H9 (cell line): ENCODE measurements around the gene CBX8. TPM values are rescaled to one million over a fixed set of nuclear protein-coding genes. Genes with fewer than 3 reads are reported as not detected.

Experiments used
- DNase-seq: peaks from one replicate; pipeline ENCODE4 v3.0.0-alpha.2; 2017
- H2AFZ ChIP-seq: one replicate; pipeline ENCODE4 v1.6.1; 2013; ENCODE audit warnings: mild to moderate bottlenecking, low read length, control low read depth, moderate library complexity
- H2AK5ac ChIP-seq: 2 replicates; pipeline ENCODE4 v1.6.1; 2013; ENCODE audit warnings: low read length, control low read depth, mixed read lengths; ENCODE audit not compliant: insufficient read length
- H2BK120ac ChIP-seq: one replicate; pipeline ENCODE4 v1.6.1; 2013; ENCODE audit warnings: low read depth, mild to moderate bottlenecking, low read length, control low read depth, inconsistent platforms; ENCODE audit not compliant: poor library complexity, severe bottlenecking
- H2BK12ac ChIP-seq: 2 replicates; pipeline ENCODE4 v1.6.1; 2013; ENCODE audit warnings: low read length, control low read depth, mixed read lengths, low read depth; ENCODE audit not compliant: insufficient read length
- H2BK15ac ChIP-seq: 2 replicates; pipeline ENCODE4 v1.6.1; 2013; ENCODE audit warnings: low read depth, low read length, control low read depth
- H2BK20ac ChIP-seq: one replicate; pipeline ENCODE4 v1.6.1; 2013; ENCODE audit warnings: low read depth, mild to moderate bottlenecking, low read length, control low read depth, inconsistent platforms; ENCODE audit not compliant: poor library complexity, severe bottlenecking
- H2BK5ac ChIP-seq: 2 replicates; pipeline ENCODE4 v1.6.1; 2013; ENCODE audit warnings: low read length, control low read depth, mixed read lengths; ENCODE audit not compliant: insufficient read length
- H3K14ac ChIP-seq: 2 replicates; pipeline ENCODE4 v1.6.1; 2013; ENCODE audit warnings: low read length, control low read depth; ENCODE audit not compliant: insufficient read depth
- H3K18ac ChIP-seq: 2 replicates; pipeline ENCODE4 v1.6.1; 2013; ENCODE audit warnings: low read depth, mild to moderate bottlenecking, mixed read lengths, low read length, control low read depth; ENCODE audit not compliant: insufficient read length
- H3K23ac ChIP-seq: 2 replicates; pipeline ENCODE4 v1.6.1; 2013; ENCODE audit warnings: low read length, control low read depth, mixed read lengths, low read depth; ENCODE audit not compliant: insufficient read length
- H3K23me2 ChIP-seq: 2 replicates; pipeline ENCODE4 v1.6.1; 2013; ENCODE audit warnings: low read depth, mild to moderate bottlenecking, mixed read lengths, low read length, control low read depth; ENCODE audit not compliant: insufficient read length, poor library complexity, severe bottlenecking
- H3K27ac ChIP-seq: 2 replicates; pipeline ENCODE4 v1.5.1; 2013; ENCODE audit warnings: low read length, control low read depth, mixed read lengths, low read depth; ENCODE audit not compliant: insufficient read length
- H3K27me3 ChIP-seq: 2 replicates; pipeline ENCODE4 v1.6.1; 2013; ENCODE audit warnings: low read length, control low read depth, inconsistent platforms; ENCODE audit not compliant: insufficient read depth
- H3K4ac ChIP-seq: 2 replicates; pipeline ENCODE4 v1.6.1; 2013; ENCODE audit warnings: low read depth, mild to moderate bottlenecking, control low read depth, inconsistent platforms, low read length, moderate library complexity
- H3K4me1 ChIP-seq: 2 replicates; pipeline ENCODE4 v1.6.1; 2013; ENCODE audit warnings: low read length, control low read depth, inconsistent platforms; ENCODE audit not compliant: insufficient read depth
- H3K4me2 ChIP-seq: 2 replicates; pipeline ENCODE4 v1.6.1; 2013; ENCODE audit warnings: low read length, control low read depth, mixed read lengths; ENCODE audit not compliant: insufficient read length, insufficient read depth
- H3K56ac ChIP-seq: 2 replicates; pipeline ENCODE4 v1.6.1; 2013; ENCODE audit warnings: low read depth, mild to moderate bottlenecking, mixed read lengths, low read length, control low read depth; ENCODE audit not compliant: insufficient read length
- H3K79me1 ChIP-seq: 2 replicates; pipeline ENCODE4 v1.6.1; 2013; ENCODE audit warnings: low read depth, mild to moderate bottlenecking, moderate library complexity, low read length, control low read depth, inconsistent platforms; ENCODE audit not compliant: insufficient read depth, poor library complexity, severe bottlenecking
- H3K79me2 ChIP-seq: 2 replicates; pipeline ENCODE4 v1.6.1; 2013; ENCODE audit warnings: low read length, control low read depth, inconsistent platforms; ENCODE audit not compliant: insufficient read depth
- H3K9ac ChIP-seq: 2 replicates; pipeline ENCODE4 v1.6.1; 2013; ENCODE audit warnings: low read length, control low read depth, mixed read lengths; ENCODE audit not compliant: insufficient read length; ENCODE audit errors: extremely low read depth
- H3K9me3 ChIP-seq: one replicate; pipeline ENCODE4 v1.6.1; 2013; ENCODE audit warnings: low read depth, low read length, inconsistent platforms; ENCODE audit not compliant: control insufficient read depth
- H3T11ph ChIP-seq: one replicate; pipeline ENCODE4 v1.6.1; 2013; ENCODE audit warnings: mild to moderate bottlenecking, low read length, control low read depth, inconsistent platforms
- H4K20me1 ChIP-seq: one replicate; pipeline ENCODE4 v1.6.1; 2013; ENCODE audit not compliant: control insufficient read depth, insufficient read length, insufficient read depth
- H4K5ac ChIP-seq: 2 replicates; pipeline ENCODE4 v1.6.1; 2013; ENCODE audit warnings: low read depth, mild to moderate bottlenecking, mixed read lengths, low read length, control low read depth; ENCODE audit not compliant: insufficient read length
- H4K8ac ChIP-seq: replicated peaks from 2 replicates; pipeline ENCODE4 v1.6.1; 2013; ENCODE audit warnings: low read length, control low read depth, mixed read lengths, low read depth; ENCODE audit not compliant: insufficient read length
- H4K91ac ChIP-seq: 2 replicates; pipeline ENCODE4 v1.6.1; 2013; ENCODE audit warnings: low read depth, mild to moderate bottlenecking, moderate library complexity, mixed read lengths, low read length, control low read depth; ENCODE audit not compliant: insufficient read length
- H3K27ac Mint-ChIP-seq, 3 experiments: 2 replicates in 2 of 3; 3 replicates in 1 of 3; pipeline ENCODE4 v1.8.0; 2020 to 2021; ENCODE audit warnings: mixed read lengths in 3 of 3, mild to moderate bottlenecking in 1 of 3, moderate library complexity in 1 of 3
- H3K27me3 Mint-ChIP-seq: 2 replicates; pipeline ENCODE4 v1.8.0; 2021; ENCODE audit warnings: low read depth, mild to moderate bottlenecking, moderate library complexity, mixed read lengths
- H3K36me3 Mint-ChIP-seq, 3 experiments: 2 replicates in 2 of 3; 3 replicates in 1 of 3; pipeline ENCODE4 v1.8.0; 2020 to 2021; ENCODE audit warnings: low read depth in 3 of 3, mixed read lengths in 3 of 3; ENCODE audit not compliant: insufficient read depth in 1 of 3
- H3K4me1 Mint-ChIP-seq, 2 experiments: 2 replicates each; pipeline ENCODE4 v1.8.0; 2020; ENCODE audit warnings: mixed read lengths in 2 of 2
- H3K4me3 Mint-ChIP-seq, 2 experiments: 2 replicates in 1 of 2; 3 replicates in 1 of 2; pipeline ENCODE4 v1.8.0; 2020 to 2021; ENCODE audit warnings: mild to moderate bottlenecking in 2 of 2, mixed read lengths in 2 of 2, moderate library complexity in 1 of 2
- H3K9me3 Mint-ChIP-seq, 2 experiments: 2 replicates in 1 of 2; 3 replicates in 1 of 2; pipeline ENCODE4 v1.8.0; 2020; ENCODE audit warnings: mild to moderate bottlenecking in 2 of 2, mixed read lengths in 2 of 2, moderate library complexity in 1 of 2
- CTCF ChIP-seq: fragments of 200-600 bp; sonication (generic); conservative IDR thresholded peaks from 3 replicates; pipeline ENCODE4 v1.8.0; 2021; ENCODE audit warnings: antibody characterized with exemption, mild to moderate bottlenecking
- WGBS: extraction: QIAGEN DNeasy Blood & Tissue Kit; methylation state at CpG from one replicate; pipeline ENCODE4 v1.1.7; 2013; ENCODE audit warnings: missing lambda C conversion rate, low lambda C conversion rate, mixed read lengths; ENCODE audit not compliant: insufficient read length; ENCODE audit errors: extremely low coverage; 5-methylcytosine and 5-hydroxymethylcytosine counted together
- total RNA-seq: library from RNA; stranded (reverse); gene quantifications from 2 replicates; pipeline ENCODE4 v1.2.1, GENCODE V29; 2021

Gene CBX8
- total RNA-seq, 1 experiment from 2014 or later: 1.2 TPM

GRCh38 chr17:79788455-79788854 is 8.4 kb downstream of the CBX8 start:
- Histone ChIP-seq H3K4me2 (peak overlapping the region; percentile 54), H4K5ac (no peak overlapping the region), H3K27ac (no peak overlapping the region), H2BK5ac (no peak overlapping the region), H3K14ac (no peak overlapping the region), H4K91ac (no peak overlapping the region), H2AK5ac (no peak overlapping the region), H4K8ac (no peak overlapping the region), H3K4ac (no peak overlapping the region), H3K4me1 (peaks cover 8% of the 10 kb centered on the region), H3K9me3 (no peaks in the 10 kb centered on the region), H2BK15ac (no peak overlapping the region), H4K20me1 (peaks cover 9% of the 10 kb centered on the region), H3K79me1 (no peaks in the 10 kb centered on the region), H2BK20ac (no peak overlapping the region), H3K27me3 (peaks cover 48% of the 10 kb centered on the region), H2BK12ac (no peak overlapping the region), H3T11ph (no peak overlapping the region), H3K18ac (no peak overlapping the region), H3K79me2 (no peaks in the 10 kb centered on the region), H2AFZ (no peak overlapping the region), H3K23ac (no peak overlapping the region), H3K9ac (no peak overlapping the region), H3K23me2 (peaks cover 5% of the 10 kb centered on the region), H3K56ac (no peak overlapping the region), H2BK120ac (no peak overlapping the region)
- no peak for TF ChIP-seq CTCF
- H3K4me1 Mint-ChIP-seq: peaks cover 34 to 50% of the 10 kb centered on the region in 2 experiments
- H3K27me3 Mint-ChIP-seq: peaks cover 78% of the 10 kb centered on the region
- peaks cover 0 to under 1% of the 10 kb centered on the region in 2 experiments; a peak in 1 of 5 replicates for H3K9me3 Mint-ChIP-seq
- WGBS: no CpG with 5 or more reads among the region's 5 CpGs
- H3K36me3 Mint-ChIP-seq: peaks cover 7 to 24% (median 17%) of the 10 kb centered on the region in 3 experiments; a peak in 6 of 7 replicates
- DNase-seq: no peak
- H3K27ac Mint-ChIP-seq: no peak overlapping the region
- peak overlapping the region in 1 of 2 experiments; percentile 70; a peak in 3 of 5 replicates for H3K4me3 Mint-ChIP-seq
